NOMO-1 treated with DMSO at 0.1 percent for 48 hours (cell line): ENCODE measurements around the gene ACAD11.

Experiments used
- DNase-seq: peaks from one replicate; lab custom pipeline; 2025; ENCODE audit not compliant: unreplicated experiment; lab: John Stamatoyannopoulos, UW

ACAD11 gene, protein sequence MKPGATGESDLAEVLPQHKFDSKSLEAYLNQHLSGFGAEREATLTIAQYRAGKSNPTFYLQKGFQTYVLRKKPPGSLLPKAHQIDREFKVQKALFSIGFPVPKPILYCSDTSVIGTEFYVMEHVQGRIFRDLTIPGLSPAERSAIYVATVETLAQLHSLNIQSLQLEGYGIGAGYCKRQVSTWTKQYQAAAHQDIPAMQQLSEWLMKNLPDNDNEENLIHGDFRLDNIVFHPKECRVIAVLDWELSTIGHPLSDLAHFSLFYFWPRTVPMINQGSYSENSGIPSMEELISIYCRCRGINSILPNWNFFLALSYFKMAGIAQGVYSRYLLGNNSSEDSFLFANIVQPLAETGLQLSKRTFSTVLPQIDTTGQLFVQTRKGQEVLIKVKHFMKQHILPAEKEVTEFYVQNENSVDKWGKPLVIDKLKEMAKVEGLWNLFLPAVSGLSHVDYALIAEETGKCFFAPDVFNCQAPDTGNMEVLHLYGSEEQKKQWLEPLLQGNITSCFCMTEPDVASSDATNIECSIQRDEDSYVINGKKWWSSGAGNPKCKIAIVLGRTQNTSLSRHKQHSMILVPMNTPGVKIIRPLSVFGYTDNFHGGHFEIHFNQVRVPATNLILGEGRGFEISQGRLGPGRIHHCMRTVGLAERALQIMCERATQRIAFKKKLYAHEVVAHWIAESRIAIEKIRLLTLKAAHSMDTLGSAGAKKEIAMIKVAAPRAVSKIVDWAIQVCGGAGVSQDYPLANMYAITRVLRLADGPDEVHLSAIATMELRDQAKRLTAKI

GRCh38 chr3:132659365-132660051 lies at the start of gene ACAD11:
Gene ACAD11 (minus strand): TSS chr3:132659809. CDS start chr3:132659751, 58 bp downstream.
- peak; percentile 76 for DNase-seq

DNA sequence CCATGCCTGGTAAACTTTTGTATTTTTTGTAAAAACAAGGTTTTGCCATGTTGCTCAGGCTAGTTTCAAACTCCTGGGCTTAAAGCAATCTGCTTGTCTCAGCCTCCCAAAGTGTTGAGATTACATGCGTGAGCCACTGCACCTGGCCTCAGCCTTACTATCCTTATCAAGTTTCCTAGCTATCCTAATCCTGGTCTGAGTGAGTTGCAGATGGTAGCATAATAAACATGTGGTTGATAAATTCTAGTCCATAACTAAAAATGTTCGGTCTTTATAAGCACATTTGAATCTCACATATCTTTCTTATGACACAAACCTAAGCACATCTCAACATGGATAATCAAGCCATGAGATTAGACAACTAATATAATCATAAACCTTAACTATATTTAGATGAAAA lies 44.1 kb upstream of the ACAD11 start:
- DNase-seq, result no peak

- DNase-seq, result no peak
Observed at GRCh38 chr3:132695422-132695821, 35.8 kb upstream of the ACAD11 start.

DNA sequence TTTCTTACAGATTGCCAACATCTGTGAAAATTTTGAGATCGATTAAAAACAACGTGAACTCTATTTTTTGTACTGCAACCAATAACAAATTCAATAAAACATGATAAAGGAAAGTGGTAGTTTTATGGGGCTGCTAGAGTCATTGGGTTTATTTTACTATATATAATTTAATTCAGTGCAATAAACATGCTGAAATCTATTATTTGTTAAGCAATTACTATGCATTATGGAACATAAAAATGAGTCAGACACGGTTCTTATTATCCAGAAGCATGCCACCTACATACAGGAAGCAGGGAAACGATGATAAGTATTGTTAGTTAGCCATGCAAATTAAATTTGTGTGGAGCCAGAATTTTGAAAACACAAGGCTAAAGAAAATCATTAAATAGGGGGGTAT lies 35.4 kb upstream of the ACAD11 start:
- DNase-seq, result no peak

GRCh38 chr3:132690040-132690439 lies 30.4 kb upstream of the ACAD11 start:
- DNase-seq, result no peak

DNA sequence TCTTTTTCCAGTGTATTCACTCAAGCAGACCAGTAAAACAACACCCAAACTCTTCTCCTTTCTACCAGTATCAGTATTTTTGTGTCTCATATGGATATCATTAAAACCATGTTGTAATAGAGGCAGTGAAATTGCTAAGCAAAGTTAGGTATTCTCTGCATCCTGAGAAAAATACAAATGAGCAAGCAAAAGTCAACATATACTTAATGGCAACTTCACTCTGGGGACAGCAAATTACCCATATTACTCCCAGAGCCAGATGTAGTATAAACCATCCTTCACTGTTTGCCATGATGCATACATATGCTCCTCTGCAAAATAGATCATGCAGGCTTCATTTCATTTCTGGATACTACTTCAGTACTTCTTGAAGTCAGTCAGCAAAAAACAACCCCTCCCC lies 22.6 kb upstream of the ACAD11 start:
- no peak for DNase-seq

- no peak for DNase-seq
Observed at GRCh38 chr3:132681421-132681820, 21.8 kb upstream of the ACAD11 start.

DNA sequence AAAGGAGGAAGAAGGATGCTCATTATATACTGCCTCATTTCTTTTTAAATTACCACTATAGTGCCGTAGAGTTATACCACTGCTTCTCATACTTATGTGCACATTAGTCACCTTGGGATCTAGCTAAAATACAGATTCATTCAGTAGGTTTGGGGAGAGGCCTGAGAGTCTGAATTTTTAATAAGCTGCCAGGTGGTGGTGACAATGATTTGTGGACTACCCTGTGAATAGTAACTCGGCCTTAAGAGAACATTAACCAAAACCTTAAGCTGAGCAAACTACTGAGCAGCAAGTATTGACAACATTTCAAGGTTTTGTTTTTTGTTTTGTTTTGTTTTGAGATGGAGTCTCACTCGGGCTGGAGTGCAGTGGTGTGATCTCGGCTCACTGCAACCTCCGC lies 20.3 kb upstream of the ACAD11 start:
- no peak for DNase-seq

- no peak for DNase-seq
Observed at GRCh38 chr3:132675408-132675807, 15.8 kb upstream of the ACAD11 start.

DNA sequence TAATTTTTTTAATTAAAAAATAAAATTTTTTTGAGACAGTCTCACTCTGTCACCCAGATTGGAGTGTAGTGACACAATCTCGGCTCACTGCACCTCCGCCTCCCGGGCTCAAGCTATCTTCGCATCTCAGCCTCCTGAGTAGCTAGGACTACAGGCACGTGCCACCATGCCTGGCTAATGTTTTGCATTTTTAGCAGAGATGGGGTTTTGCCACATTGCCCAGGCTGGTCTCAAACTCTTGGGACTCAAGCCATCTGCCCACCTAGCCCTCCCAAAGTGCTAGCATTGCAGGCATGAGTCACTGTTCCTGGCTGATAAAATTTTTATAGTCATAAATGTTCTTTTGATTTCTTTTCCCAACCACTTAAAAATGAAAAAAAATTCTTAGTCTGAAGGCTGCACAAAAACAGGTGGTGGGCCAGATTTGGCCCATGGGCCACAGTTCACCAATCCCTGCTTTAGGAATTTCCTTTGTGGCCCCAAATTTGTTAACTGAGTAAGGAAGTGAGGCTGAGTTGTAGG lies 9.7 kb upstream of the ACAD11 start:
- DNase-seq, result no peak

- DNase-seq, result no peak
Observed at GRCh38 chr3:132665230-132665745, 5.7 kb upstream of the ACAD11 start.

DNA sequence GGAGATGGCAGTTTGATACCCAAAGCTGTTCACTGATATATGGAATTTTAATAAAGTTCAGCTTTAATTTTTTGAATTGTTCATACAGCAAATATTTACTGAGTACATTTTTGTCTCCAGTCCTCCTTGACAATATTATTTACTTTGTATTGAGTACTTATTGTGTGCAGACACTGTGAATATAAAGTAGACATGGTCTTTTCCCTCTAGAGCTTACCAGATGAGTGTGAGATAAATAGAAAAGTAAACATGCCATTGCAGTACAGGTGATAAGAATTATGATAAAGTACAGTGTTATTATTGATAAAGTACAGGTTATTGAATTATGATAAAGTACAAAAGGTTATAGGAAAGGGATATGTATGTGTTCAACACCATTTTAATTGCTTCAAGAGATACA lies 2.6 kb upstream of the ACAD11 start:
- DNase-seq, result no peak

DNA sequence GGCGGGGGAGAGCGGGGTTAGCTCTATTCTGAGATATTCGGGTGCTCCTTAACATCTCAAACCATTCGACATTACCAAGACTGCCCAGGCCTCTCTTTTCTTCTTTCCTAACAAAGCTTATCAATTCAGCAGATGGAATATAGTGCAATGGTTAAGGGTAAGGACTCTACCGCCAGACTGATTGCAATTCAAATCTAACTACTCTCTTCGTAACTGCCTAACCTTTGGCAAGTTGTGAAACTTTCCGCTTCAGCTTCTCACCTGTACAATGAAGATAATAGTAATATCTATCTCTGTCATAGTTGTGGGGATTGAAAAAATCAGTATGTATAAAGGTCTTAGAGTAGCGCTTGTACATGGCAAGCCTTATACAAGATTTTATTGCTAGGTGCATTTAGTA lies 1.5 kb upstream of the ACAD11 start:
- DNase-seq, result no peak

GRCh38 chr3:132660811-132661070 lies 1.1 kb upstream of the ACAD11 start:
- DNase-seq, result peak; percentile 21

DNA sequence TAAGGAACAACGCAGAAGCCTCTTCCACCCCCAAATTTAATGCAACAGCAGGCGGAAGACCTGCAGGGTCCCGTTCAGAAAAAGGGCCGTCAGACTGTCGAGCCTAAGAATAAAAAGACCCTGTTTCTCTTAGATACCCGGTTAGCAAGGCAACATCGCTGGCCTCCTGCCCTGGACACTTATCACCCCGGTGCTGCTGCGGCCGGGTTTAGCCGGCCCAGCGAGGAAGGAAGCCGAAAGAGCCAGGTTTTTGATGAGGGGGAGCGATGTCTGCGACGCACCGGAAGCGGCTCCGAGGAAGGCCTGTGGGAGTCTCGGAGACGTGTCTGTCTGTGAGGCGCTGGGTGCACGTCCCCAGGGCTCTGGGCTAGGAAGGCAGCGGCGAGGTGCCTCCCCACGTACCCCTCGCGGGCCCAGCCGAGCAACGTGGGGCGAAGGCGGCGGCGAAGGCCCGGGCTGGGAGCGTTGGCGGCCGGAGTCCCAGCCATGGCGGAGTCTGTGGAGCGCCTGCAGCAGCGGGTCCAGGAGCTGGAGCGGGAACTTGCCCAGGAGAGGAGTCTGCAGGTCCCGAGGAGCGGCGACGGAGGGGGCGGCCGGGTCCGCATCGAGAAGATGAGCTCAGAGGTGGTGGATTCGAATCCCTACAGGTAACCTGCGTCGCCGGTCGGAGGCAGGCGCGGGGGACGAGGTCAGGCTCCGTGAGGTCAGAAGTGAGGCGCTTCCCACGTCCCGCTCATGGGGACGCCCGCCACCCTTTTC lies 622 bp upstream of the ACAD11 start, which contains the start of gene UBA5:
Gene UBA5, plus strand, starts transcription at position 278 of the 759 bp plus-strand sequence. Its CDS starts 209 bp downstream, at position 487.
- DNase-seq, result peak; percentile 77

- no peak for DNase-seq
Observed at GRCh38 chr3:132659000-132659364, 627 bp downstream of the ACAD11 start.

DNA sequence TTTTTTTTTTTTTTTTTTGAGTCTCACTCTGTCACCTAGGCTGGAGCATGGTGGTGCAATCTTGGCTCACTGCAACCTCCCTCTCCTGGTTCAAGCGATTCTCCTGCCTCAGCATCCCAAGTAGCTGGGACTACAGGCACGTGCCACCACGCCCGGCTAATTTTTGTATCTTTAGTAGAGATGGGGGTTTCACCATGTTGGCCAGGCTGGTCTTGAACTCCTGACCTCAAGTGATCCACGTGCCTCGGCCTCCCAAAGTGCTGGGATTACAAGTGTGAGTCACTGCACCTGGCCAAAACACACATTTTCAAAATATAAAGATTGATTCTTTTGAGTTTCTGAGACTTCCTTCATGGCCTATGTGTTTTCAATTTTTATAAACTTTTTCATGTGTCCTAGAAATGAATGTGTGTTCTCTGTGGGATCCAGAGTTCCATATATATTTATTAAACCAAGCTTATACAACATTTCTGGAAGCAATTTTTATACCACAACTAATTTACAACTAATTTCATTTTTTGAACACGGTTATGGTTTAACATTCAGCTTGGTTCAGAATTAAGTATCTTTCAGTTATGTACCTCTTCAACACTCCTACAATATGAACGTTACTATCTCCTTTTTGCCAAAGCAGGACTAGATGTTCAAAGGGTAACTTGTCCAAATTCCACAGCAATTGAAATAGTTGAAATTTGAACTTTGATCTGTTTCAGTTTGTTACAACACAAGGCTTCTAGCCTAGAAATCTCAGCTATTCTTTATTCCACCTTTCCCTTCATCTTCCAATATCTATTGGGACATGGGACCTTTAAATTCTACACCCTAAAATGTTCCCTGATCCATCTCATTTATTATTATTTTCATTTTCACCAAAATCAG lies 1.5 kb downstream of the ACAD11 start:
- no peak for DNase-seq

DNA sequence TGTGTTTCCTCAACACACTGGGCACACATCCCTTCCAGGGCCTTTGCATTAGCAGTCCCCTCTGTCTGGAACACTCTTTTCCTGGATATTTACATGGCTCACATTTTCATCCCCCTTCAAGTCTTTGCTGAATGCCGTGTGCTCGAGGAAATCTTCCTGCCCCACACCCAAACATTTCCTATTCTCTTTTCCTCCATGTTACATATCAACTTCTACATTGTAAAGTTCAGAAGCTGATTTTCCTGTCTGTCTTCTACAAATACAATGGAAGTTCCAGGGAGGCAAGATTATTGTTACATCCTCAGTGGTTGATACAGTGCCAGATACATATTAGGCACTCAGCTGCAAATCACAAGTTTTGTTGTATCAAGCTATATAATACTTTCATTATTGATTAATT lies 4.1 kb downstream of the ACAD11 start:
- no peak for DNase-seq

DNA sequence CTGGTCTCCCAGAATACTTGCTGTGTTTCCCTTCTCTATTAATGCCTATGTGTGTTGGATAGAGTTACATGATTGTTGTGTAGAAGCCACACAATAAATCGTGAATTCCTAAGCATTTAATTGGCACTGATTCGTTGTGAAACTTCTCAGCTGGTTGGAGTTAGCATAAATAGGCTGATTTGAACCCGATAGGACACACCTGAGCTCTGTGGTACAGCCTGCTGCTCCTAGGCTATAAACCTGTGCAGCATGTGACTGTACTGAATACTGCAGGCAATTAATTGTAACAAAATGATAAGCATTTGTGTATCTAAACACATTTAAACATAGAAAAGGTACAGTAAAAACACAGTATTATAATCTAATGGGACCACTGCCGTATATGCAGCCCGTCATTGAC lies 4.9 kb downstream of the ACAD11 start:
- no peak for DNase-seq

DNA sequence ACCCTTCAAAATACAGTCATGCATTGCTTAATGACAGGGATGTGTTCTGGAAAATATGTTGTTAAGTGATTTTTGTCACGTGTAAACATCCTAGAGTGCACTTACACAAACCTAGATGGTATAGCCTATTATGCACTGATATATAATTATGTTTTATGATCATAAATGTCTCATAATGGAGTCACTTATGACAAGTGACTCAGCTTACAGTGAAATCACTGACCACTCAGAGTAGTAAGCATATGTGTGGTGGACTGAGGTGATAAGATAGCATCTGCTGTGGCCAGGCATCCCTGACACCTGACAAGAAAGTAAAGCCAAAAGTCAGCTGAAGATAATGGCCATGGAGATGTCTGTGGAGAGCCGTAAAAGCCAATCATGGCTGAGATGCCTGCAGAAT lies 5.4 kb downstream of the ACAD11 start:
- no peak for DNase-seq
